ENCODE measurements around the gene CHRNA7. TPM values are rescaled to one million over a fixed set of nuclear protein-coding genes. Genes with fewer than 3 reads are reported as not detected.

Gene CHRNA7
- total RNA-seq, 1 donor from 2014 or later, result 8.3 TPM

DNA sequence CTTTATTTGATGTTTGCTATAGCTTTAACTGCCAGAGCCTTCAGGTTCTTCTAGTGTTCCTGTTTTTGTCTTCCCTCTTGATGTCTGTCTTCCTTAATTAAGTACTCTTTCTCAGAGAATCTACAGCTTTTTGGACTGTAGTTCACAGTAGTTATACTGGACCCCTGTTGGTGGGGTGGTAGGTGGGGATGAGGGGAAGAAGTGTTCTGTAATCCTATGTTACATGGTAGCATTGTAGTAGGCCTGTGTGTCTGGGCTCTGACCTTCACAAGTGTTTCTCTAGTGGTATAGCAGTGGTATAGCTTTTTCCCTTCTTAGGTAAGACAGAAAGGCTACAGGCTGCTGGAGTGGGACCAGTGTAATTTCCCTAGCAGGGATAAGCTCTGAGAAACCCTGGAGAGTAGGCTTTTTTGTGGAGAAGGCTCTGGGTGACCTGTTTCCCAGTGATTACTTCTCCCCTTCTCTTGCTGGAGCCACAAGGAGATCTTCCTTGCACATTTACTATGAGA lies 59.6 kb downstream of the CHRNA7 start:
- no peak for DNase-seq (ENCODE audit: low spot score)

DNA sequence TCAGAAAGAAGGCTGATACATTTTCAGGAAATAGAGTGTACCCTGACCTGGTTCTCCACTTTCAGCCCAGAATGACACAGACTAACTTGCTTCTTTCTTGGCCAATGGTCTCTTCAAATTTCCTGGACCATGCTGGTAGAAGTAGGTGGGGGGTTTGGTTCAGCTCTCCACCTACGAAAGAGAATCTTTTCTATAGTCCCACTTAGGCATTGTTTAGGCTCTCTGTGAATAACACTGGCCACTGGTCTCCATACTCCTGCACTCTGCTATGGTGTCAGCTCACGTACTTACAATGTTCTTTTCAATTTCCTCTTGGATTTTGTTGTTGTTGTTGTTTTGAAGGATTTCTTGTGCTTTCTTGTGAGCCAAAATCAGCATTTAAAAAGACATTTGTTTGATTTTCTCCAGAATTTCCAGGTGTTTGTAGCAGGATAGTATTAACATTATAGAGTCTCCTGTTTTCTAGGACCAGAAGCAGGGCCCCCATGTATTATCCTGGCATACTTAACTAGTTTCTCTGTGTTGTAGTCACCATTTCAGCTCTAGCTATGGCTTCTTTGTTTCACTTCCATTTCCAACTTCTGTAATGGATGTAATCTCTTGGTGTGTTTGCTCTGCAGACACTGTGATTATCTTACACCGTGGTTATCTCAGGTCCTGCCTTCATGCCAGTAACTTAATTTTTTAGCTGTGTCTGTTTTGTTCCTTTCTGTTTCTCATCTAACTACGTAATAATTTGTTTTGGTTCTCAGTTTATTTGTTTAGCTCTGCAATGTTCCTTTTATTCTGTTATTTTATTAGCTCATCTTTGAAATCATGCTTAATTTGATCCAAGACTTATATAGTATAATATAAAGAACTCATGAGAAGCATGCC lies 61.4 kb downstream of the CHRNA7 start:
- DNase-seq (ENCODE audit: low spot score), result no peak

DNA sequence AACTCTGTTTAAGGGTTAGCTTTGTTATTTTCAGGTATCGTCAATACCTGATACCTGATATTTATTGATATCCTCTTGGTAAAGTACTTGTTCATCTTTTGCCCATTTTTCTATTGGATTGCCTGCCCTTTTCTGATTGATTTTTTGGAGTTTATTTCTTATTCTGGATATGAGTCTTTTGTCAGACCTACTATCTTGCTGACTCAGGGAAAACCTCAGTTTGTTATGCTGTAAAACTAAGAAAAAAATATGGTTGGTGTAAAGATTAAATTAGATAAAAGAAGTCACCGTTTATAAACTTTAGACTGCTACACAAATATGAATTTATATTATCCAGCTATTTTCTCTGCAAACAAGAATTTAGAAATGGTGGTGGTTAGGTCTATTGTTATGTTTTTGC lies 65.9 kb downstream of the CHRNA7 start:
- DNase-seq (ENCODE audit: low spot score), result no peak

DNA sequence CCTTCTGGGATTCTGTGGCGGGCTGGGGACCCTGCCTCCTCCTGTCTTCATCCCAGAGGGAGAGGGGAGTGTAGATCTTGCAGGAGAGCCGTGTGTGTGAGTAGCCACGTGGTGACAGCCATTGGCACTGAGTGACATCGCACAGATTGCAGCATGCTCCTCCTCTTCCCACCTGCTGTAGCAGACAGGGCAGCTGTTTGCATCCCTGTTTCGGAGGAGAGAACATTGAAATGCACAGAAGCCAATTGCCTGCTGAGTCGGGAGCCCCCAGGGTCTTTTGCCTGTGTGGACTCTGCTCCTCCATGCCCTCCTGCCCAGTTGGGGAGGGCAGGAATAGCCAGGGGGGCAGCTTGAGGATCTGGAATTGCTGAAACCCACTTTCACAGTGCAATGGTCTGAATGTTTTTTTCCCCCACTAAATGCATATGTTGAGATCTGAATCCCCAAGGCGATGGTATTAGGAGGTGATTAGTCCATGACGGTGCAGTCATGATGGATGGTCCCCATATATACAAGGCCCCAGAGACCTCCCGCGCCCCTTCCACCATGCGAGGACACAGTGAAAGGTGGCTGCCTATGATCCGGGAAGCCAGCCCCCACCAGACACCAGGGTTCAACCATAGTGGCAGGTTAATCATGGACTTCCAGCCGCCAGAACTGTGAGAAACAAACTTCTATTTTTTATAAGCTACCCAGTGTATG lies 66.8 kb downstream of the CHRNA7 start:
- no peak for DNase-seq (ENCODE audit: low spot score)

GRCh38 chr15:32098033-32098432 lies 67.7 kb downstream of the CHRNA7 start:
- DNase-seq (ENCODE audit: low spot score), result no peak

GRCh38 chr15:32099097-32099785 lies 68.9 kb downstream of the CHRNA7 start:
- DNase-seq (ENCODE audit: low spot score), result no peak

DNA sequence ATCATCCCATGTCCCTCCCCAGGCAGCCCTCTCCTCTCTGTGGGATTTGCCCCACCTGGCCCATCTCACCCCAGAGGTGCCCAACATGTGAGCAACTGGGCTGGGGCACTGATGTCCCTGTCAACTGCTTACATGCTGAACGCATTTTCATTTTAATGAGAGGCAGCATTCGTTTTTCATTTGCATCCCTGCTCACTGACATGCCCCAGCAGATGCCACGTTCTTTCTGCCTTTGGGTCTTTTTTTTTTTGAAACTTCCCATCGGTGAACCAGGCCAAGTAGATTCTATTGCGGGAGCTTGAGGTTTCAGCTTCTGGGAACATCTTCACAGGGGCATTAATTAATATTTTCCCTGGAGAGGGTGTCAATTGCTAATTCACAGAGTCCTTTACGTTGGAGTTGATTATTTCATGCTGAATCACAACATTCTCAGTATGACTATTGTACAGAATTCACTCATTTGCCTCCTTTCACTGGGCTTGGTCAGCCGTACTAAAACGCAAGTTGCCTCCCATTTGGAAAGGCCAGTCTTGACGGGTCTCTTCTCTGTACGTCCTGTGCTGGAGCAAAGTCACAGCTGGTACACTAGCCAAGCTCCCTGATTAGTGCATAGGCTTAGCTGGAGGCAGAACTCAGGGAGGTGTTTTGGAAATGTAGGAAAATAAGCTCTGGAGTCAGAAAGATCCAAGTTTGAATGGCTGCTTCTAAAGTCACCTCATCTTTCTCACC lies 69.8 kb downstream of the CHRNA7 start:
- no peak for DNase-seq (ENCODE audit: low spot score)

- no peak for DNase-seq (ENCODE audit: low spot score)
These were observed 74.0 kb downstream of the CHRNA7 start for GRCh38 chr15:32104061-32104995.

DNA sequence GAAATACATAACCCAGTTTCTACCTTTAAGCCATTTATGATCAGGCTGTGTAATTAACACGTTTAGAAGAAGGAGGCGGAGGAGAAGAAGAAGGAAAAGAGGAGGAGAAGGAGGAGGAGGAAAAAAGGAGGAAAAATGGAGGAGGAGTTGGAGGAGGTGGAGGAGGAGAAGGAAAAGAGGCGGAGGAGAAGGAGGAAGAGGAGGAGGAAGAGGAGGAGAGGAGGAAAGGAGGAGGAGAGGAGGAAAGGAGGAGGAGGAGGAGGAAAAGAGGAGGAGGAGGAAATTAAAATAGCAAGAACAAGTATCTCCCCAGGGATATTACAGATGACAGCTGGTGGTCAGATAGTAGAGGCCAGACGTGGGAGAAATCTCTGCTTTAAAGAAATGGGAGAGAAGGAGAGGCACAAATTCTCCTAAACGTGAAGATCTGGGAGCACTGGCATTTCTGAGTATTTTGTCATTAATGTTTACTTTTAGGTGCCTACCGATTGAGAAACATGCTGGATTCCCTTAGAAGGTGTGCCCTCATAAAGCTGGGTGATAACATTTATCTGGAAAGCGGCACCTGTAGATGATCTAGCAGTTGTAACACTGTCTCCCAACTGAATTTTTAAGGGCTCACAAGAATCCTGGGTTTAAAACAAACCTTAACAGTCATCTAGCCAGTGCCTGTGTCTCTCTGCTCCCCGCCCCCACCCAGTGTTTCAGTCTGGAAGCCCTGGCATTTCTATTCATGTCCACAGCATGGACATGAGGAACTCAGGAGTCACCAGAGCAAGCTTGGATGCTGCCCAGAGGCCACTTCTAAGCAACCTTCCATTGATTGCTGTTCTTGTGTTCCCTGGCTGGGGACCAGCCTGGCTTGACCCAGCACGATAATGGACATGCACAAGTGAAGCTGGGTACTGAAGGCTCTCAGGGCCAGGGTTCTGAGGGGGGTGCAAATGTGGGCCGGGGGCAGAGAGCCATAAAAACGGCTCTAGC lies 75.2 kb downstream of the CHRNA7 start:
- no peak for DNase-seq (ENCODE audit: low spot score)

DNA sequence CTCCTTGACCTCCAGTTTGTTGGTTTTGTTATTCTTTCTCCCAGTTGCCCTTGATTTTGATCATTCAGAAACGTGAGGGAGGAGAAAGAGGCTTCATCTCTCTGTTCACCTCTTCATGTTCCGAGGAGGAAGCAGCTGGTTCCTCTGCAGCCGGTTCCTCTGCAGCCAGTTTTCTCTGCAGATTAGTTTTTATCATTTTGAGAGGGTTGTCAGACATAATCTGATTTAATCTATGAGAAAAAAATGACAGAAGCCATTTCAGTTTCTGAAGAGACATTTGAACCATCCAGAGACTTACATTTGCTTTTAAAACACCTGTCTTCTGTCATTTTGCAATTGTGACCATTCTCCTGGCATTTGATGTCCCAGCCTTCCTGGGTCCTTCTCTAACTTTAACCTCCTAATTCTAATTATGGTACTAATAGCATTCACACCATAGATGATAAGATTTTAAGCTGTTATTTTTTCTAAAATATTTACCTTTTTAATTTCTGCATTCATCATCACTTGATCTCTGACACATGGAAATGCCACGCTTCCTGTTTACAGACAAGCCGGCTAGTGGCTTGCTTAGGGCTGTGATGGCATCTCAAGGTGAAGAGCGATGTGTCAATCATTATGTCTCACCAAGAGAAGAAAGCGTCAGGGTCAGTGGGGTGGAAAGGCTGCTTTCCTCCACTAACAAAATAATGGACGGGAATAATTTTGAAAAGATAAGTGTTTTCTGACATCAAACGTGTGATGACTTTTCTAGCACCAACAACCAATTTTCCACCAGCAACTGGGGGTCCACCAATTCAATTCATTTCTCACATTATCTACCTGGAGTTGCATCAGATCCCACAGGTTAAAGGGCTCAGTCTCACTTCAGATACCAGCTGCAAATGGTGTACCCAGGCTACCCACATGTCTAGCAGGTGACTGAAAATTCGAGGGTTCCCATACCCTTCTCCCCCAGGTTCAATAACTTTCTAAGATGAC lies 76.4 kb downstream of the CHRNA7 start:
- no peak for DNase-seq (ENCODE audit: low spot score)

GRCh38 chr15:32107477-32108080 lies 77.3 kb downstream of the CHRNA7 start:
- DNase-seq (ENCODE audit: low spot score), result no peak

DNA sequence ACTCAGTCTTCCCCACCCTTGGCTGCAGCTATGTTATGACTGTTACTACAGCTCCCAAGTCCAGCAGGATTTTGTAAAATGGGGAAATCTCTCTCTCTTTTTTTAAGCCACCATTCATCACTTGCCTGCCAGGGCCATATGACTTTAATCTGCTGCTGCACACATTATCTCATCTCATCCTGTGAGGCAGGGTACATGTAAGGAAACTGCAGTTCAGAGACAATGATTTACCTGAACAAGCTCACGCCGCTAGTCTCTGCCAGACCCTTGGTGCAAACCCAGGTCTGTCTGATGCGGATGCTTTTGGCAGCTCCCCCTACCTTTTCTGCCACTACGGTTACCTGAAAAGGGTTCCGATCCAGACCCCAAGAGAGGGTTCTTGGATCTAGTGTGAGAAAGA lies 78.3 kb downstream of the CHRNA7 start:
- DNase-seq (ENCODE audit: low spot score), result no peak

- DNase-seq (ENCODE audit: low spot score), result no peak
These were observed 81.8 kb downstream of the CHRNA7 start for GRCh38 chr15:32112101-32112500.

GRCh38 chr15:32113224-32113623 lies 82.9 kb downstream of the CHRNA7 start:
- DNase-seq (ENCODE audit: low spot score), result no peak

DNA sequence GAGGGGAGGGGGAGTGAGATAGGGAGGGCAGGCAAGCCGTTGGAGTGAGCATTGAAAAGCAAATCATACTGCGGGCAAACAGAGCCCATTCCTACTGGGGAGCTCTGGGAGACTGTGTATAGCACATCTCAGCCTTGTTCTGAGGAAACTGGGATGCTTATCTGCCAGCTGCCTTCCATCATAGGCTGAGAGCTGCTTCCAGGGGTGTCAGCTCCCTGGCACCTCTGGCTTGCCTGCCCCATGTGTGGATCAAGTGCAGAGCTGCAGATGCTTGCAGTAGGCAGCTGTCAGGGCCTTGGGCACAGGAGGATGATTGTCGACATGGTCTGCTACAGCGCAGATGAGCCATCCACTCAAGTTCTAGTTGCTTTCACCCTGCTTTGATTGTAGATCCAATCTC lies 86.8 kb downstream of the CHRNA7 start:
- no peak for DNase-seq (ENCODE audit: low spot score)

- no peak for DNase-seq (ENCODE audit: low spot score)
These were observed 89.0 kb downstream of the CHRNA7 start for GRCh38 chr15:32119286-32119685.

GRCh38 chr15:32119694-32120330 lies 89.5 kb downstream of the CHRNA7 start:
- DNase-seq (ENCODE audit: low spot score), result no peak

All from ureter (tissue), 1 donor.